HepG2 (cell line): Measurements from ENCODE around the gene CPM. TPM values are rescaled to one million over a fixed set of nuclear protein-coding genes. Genes with fewer than 3 reads are reported as not detected.

Experiments used
- ATAC-seq: fragments of 200-7000 bp; cut with Tn5 transposase; 3 replicates; pipeline ENCODE4 v1.9.1; 2020; ENCODE audit warnings: mild to moderate bottlenecking, moderate library complexity
- BruUV-seq: library from RNA; stranded (reverse); fragments of 400-500 nt; replicated peaks from 2 replicates; lab custom pipeline; 2021; lab: Mats Ljungman, UMichigan
- CTCF ChIA-PET: fragments of 300-600 bp; formaldehyde crosslinking; extraction: SDS; loops from one replicate; lab custom pipeline; 2021; ENCODE audit warnings: low total read pairs, inconsistent platforms, low intra/inter-chr PET ratio; lab: Yijun Ruan, JAX
- POLR2A ChIA-PET: fragments of 350-600 bp; sonication (Branson Sonifier 250); formaldehyde crosslinking; loops from one replicate; lab custom pipeline; 2020; ENCODE audit warnings: antibody characterized with exemption, inconsistent platforms; lab: Yijun Ruan, JAX
- DNase-seq: peaks from one replicate; pipeline ENCODE4 v3.0.0-alpha.2; 2015; ENCODE audit warnings: low spot score
- FAIRE-seq: peaks from 3 replicates; lab custom pipeline; 2011; peaks lifted over from hg19 to GRCh38; lab: Jason Lieb, UNC
- H2AFZ ChIP-seq: one replicate; pipeline ENCODE4 v1.6.1; 2011; ENCODE audit warnings: low read length, inconsistent platforms
- H3K27ac ChIP-seq: fragments of 300-600 bp; 3 replicates; pipeline ENCODE4 v1.8.0; 2011; ENCODE audit warnings: mixed run types, mild to moderate bottlenecking, mixed read lengths, low read length, inconsistent platforms; ENCODE audit not compliant: insufficient read depth; ENCODE audit errors: extremely low read length
- H3K27me3 ChIP-seq, 2 experiments: fragments of 200-600 bp in 1 of 2; 2 replicates in 1 of 2; 3 replicates in 1 of 2; pipeline versions ENCODE4 v1.6.0 to v1.8.0; 2011; ENCODE audit warnings: low read length in 2 of 2, mild to moderate bottlenecking in 2 of 2, moderate library complexity in 2 of 2, inconsistent platforms in 1 of 2; ENCODE audit not compliant: insufficient read depth in 2 of 2, control insufficient read depth in 1 of 2
- H3K36me3 ChIP-seq, 2 experiments: fragments of 200-600 bp in 1 of 2; replicated peaks in 1 of 2; 2 replicates in 1 of 2; 3 replicates in 1 of 2; pipeline versions ENCODE4 v1.5.1 to v1.8.0; 2011; ENCODE audit warnings: low read length in 2 of 2, inconsistent platforms in 1 of 2; ENCODE audit not compliant: insufficient read depth in 2 of 2, control insufficient read depth in 1 of 2
- H3K4me1 ChIP-seq: 2 replicates; pipeline ENCODE4 v1.5.1; 2012; ENCODE audit warnings: low read length, inconsistent platforms; ENCODE audit not compliant: insufficient read depth
- H3K4me2 ChIP-seq: 2 replicates; pipeline ENCODE4 v1.6.0; 2011; ENCODE audit warnings: low read depth, low read length, inconsistent platforms
- H3K4me3 ChIP-seq, 3 experiments: fragments of 200-600 bp in 1 of 3; sonication (generic), shearing (Covaris generic) in 1 of 3; replicated peaks in 1 of 3; 2 replicates each; pipeline ENCODE4 v1.5.1; 2011 to 2016; ENCODE audit warnings: low read length in 3 of 3, inconsistent platforms in 2 of 3, low read depth in 2 of 3, mild to moderate bottlenecking in 2 of 3, control low read depth in 1 of 3, mixed read lengths in 1 of 3; ENCODE audit not compliant: insufficient read depth in 1 of 3
- H3K79me2 ChIP-seq: one replicate; pipeline ENCODE4 v1.6.1; 2011; ENCODE audit warnings: low read length, inconsistent platforms; ENCODE audit not compliant: insufficient read depth
- H3K9ac ChIP-seq: 2 replicates; pipeline ENCODE4 v1.6.0; 2011; ENCODE audit warnings: mild to moderate bottlenecking, low read depth, low read length, inconsistent platforms; ENCODE audit not compliant: insufficient read depth
- H3K9me3 ChIP-seq: 2 replicates; pipeline ENCODE4 v1.5.1; 2012; ENCODE audit warnings: mild to moderate bottlenecking, low read length
- H4K20me1 ChIP-seq: 2 replicates; pipeline ENCODE4 v1.6.0; 2011; ENCODE audit warnings: inconsistent platforms, mild to moderate bottlenecking, low read length, moderate library complexity; ENCODE audit not compliant: insufficient read depth
- AKAP8 ChIP-seq: sonication (generic); formaldehyde crosslinking; IDR thresholded peaks from 2 replicates; pipeline ENCODE4 v1.5.1; 2020; ENCODE audit warnings: mild to moderate bottlenecking, missing genetic modification reagents
- CTCF ChIP-seq: sonication (generic); formaldehyde crosslinking; IDR thresholded peaks from 2 replicates; pipeline ENCODE4 v1.5.0; 2020; ENCODE audit warnings: mild to moderate bottlenecking, missing genetic modification reagents, moderate library complexity
- FOXO1 ChIP-seq: sonication (generic); formaldehyde crosslinking; IDR thresholded peaks from 2 replicates; pipeline ENCODE4 v1.4.0; 2020; ENCODE audit warnings: missing genetic modification reagents
- HOXA7 ChIP-seq: sonication (generic); formaldehyde crosslinking; IDR thresholded peaks from 2 replicates; pipeline ENCODE4 v1.8.1; 2022; ENCODE audit warnings: mild to moderate bottlenecking, missing genetic modification reagents, moderate library complexity
- JUNB ChIP-seq: sonication (generic); formaldehyde crosslinking; IDR thresholded peaks from 2 replicates; pipeline ENCODE4 v1.8.0; 2022; ENCODE audit warnings: missing genetic modification reagents, mild to moderate bottlenecking, borderline replicate concordance
- KAT8 ChIP-seq: IDR thresholded peaks from 2 replicates; pipeline ENCODE4 v1.6.1; 2016; ENCODE audit warnings: missing genetic modification reagents, missing compliant biosample characterization
- NFRKB ChIP-seq: fragments of 450-650 bp; IDR thresholded peaks from 2 replicates; pipeline ENCODE4 v1.6.1; 2017
- PRPF4 ChIP-seq: fragments of 200-400 bp; formaldehyde crosslinking; IDR thresholded peaks from 2 replicates; pipeline ENCODE4 v1.6.1; 2016; ENCODE audit warnings: low read length, low read depth; ENCODE audit not compliant: poor library complexity, severe bottlenecking
- SP140L ChIP-seq: sonication (generic); formaldehyde crosslinking; IDR thresholded peaks from 2 replicates; pipeline ENCODE4 v1.4.0; 2020; ENCODE audit warnings: missing genetic modification reagents, borderline replicate concordance
- THAP11 ChIP-seq: IDR thresholded peaks from 2 replicates; pipeline ENCODE4 v1.6.1; 2016; ENCODE audit warnings: missing biosample characterization, missing genetic modification reagents
- ZNF180 ChIP-seq: sonication (generic); formaldehyde crosslinking; IDR thresholded peaks from 2 replicates; pipeline ENCODE4 v1.4.0; 2020; ENCODE audit warnings: low read depth, missing genetic modification reagents, borderline replicate concordance
- ZNF207 ChIP-seq: fragments of 450-650 bp; IDR thresholded peaks from 2 replicates; pipeline ENCODE4 v1.6.1; 2016; ENCODE audit warnings: antibody characterized with exemption, borderline replicate concordance
- ZNF557 ChIP-seq: sonication (generic); formaldehyde crosslinking; IDR thresholded peaks from 2 replicates; pipeline ENCODE4 v1.4.0; 2020; ENCODE audit warnings: missing genetic modification reagents
- ZNF558 ChIP-seq: sonication (generic); formaldehyde crosslinking; IDR thresholded peaks from 2 replicates; pipeline ENCODE4 v1.9.0; 2022; ENCODE audit warnings: mild to moderate bottlenecking, missing genetic modification reagents, borderline replicate concordance
- ZNF589 ChIP-seq: sonication (generic); formaldehyde crosslinking; conservative IDR thresholded peaks from 2 replicates; pipeline ENCODE4 v1.8.0; 2022; ENCODE audit warnings: mild to moderate bottlenecking, moderate library complexity, missing genetic modification reagents
- ZNF687 ChIP-seq: sonication (generic); formaldehyde crosslinking; IDR thresholded peaks from 2 replicates; pipeline ENCODE4 v1.5.1; 2020; ENCODE audit warnings: mild to moderate bottlenecking, missing genetic modification reagents, moderate library complexity
- ZNF792 ChIP-seq: IDR thresholded peaks from 2 replicates; pipeline ENCODE4 v1.6.1; 2016
- WGBS: methylation state at CpG from one replicate; pipeline ENCODE4 v1.1.6; 2017; ENCODE audit warnings: low lambda C conversion rate; 5-methylcytosine and 5-hydroxymethylcytosine counted together
- in situ Hi-C: cut with HindIII; loops from 2 replicates; pipeline ENCODE4 v1.10.0; 2017; ENCODE audit warnings: low pct_unique_long_range_greater_than_20kb; ENCODE audit not compliant: extremely low pct_ligation_motif_present
- intact Hi-C: fragments of 100-400 bp; cut with micrococcal nuclease; formaldehyde crosslinking; loops from one replicate; pipeline ENCODE4 v1.10.0; 2022; ENCODE audit not compliant: unreplicated experiment
- polyA plus RNA-seq, 8 experiments: library from polyadenylated mRNA; depleted of rRNA in 3 of 8; stranded (reverse) in 7 of 8; unstranded in 1 of 8; fragments of >200 nt; fragmentation: Illumina TruSeq in 4 of 8; extraction: Trizol in 4 of 8; gene quantifications; 2 replicates each; pipeline versions ENCODE4 v1.2.1 to v1.2.3, GENCODE V29; 2011 to 2016; ENCODE audit warnings: low read depth in 4 of 8, missing spikeins in 1 of 8, mixed read lengths in 1 of 8; ENCODE audit not compliant: insufficient read depth in 1 of 8
- total RNA-seq, 5 experiments: library from RNA; depleted of rRNA; stranded (reverse); fragments of >200 nt; fragmentation: Illumina TruSeq; extraction: Trizol; gene quantifications; 2 replicates each; pipeline ENCODE4 v1.2.3, GENCODE V29; 2016; ENCODE audit warnings: low read depth in 1 of 5

Gene CPM
- total and polyA plus RNA-seq, 2 of the 13 experiments (the other 11 are each of a cell fraction or from before 2014, with no cell fraction given) = not detected

- CTCF ChIA-PET = no interaction called here
- no TSS peak for BruUV-seq
Measured at GRCh38 chr12:68908076-68908475, 24.9 kb downstream of the CPM start.

More at GRCh38 chr12:68908076-68908475, 24.9 kb downstream of the CPM start:
- Histone ChIP-seq H3K4me3 (no peak overlapping the region), H3K4me1 (no peaks in the 10 kb centered on the region), H3K27me3 (no peaks in the 10 kb centered on the region), H3K4me2 (no peak overlapping the region), H2AFZ (no peak overlapping the region), H3K9me3 (no peaks in the 10 kb centered on the region), H3K27ac (no peak overlapping the region), H3K36me3 (no peaks in the 10 kb centered on the region), H3K79me2 (no peaks in the 10 kb centered on the region), H4K20me1 (no peaks in the 10 kb centered on the region), H3K9ac (no peak overlapping the region)
- 67% methylated on average over 4 of the region's 4 CpGs for WGBS
- intact Hi-C loops (no loop called here), in situ Hi-C loops (no loop called here)
- no peak for DNase-seq
- no peak for ATAC-seq
- FAIRE-seq = no peak
- POLR2A ChIA-PET = no interaction called here
- TF ChIP-seq ZNF589 (CRISPR knock-in tag) = no peak
- TF ChIP-seq SP140L (CRISPR knock-in tag) = no peak
- TF ChIP-seq ZNF180 (CRISPR knock-in tag) = no peak
- no peak for TF ChIP-seq HOXA7 (CRISPR knock-in tag)
- no peak for TF ChIP-seq AKAP8 (CRISPR knock-in tag)
- TF ChIP-seq CTCF (CRISPR knock-in tag) = no peak
- TF ChIP-seq ZNF558 = no peak
- no peak for TF ChIP-seq JUNB (CRISPR knock-in tag)
- no peak for TF ChIP-seq ZNF792 (CRISPR knock-in tag)
- no peak for TF ChIP-seq ZNF557 (CRISPR knock-in tag)
- TF ChIP-seq FOXO1 (CRISPR knock-in tag) = no peak
- no peak for TF ChIP-seq ZNF207
- TF ChIP-seq NFRKB = no peak
- no peak for TF ChIP-seq ZNF687 (CRISPR knock-in tag)
- no peak for TF ChIP-seq THAP11 (CRISPR knock-in tag)
- no peak for TF ChIP-seq KAT8 (CRISPR knock-in tag)
- no peak for TF ChIP-seq PRPF4
